OCI-LY7 (cell line): ENCODE data around the gene APLP1. TPM values are rescaled to one million over a fixed set of nuclear protein-coding genes. Genes with fewer than 3 reads are reported as not detected.
"Not testable (repeated sequence)": the region's sequence is repeated elsewhere in the genome, so short reads cannot be mapped to it uniquely, and the experiment has no call there.

Experiments used
- BruUV-seq: library from RNA; stranded (reverse); fragments of 400-500 nt; replicated peaks from 2 replicates; lab custom pipeline; 2021; lab: Mats Ljungman, UMichigan
- CTCF ChIA-PET: fragments of 300-600 bp; sonication (Branson Sonifier 250); formaldehyde crosslinking; loops from one replicate; lab custom pipeline; 2022; ENCODE audit warnings: antibody characterized with exemption; ENCODE audit not compliant: unreplicated experiment; lab: Charles Lee
- POLR2A ChIA-PET: fragments of 300-600 bp; sonication (Branson Sonifier 250); formaldehyde crosslinking; loops from one replicate; lab custom pipeline; 2022; ENCODE audit warnings: antibody characterized with exemption; lab: Charles Lee
- DNase-seq: peaks from one replicate; pipeline ENCODE4 v3.0.0-alpha.2; 2015; ENCODE audit warnings: low spot score
- H2AFZ ChIP-seq: fragments of 200-600 bp; sonication (generic), shearing (Covaris generic); 2 replicates; pipeline ENCODE4 v1.6.1; 2014; ENCODE audit warnings: mild to moderate bottlenecking, antibody characterized with exemption, low read length, moderate library complexity
- H3K27ac ChIP-seq: fragments of 200-600 bp; sonication (generic); 2 replicates; pipeline ENCODE4 v1.5.1; 2014; ENCODE audit warnings: mixed run types, low read depth, mild to moderate bottlenecking, moderate library complexity, low read length, inconsistent platforms; ENCODE audit not compliant: poor library complexity, severe bottlenecking
- H3K36me3 ChIP-seq: fragments of 200-600 bp; sonication (generic); 2 replicates; pipeline ENCODE4 v1.6.1; 2014; ENCODE audit warnings: mild to moderate bottlenecking, antibody characterized with exemption, low read length, moderate library complexity, mixed read lengths; ENCODE audit not compliant: insufficient read depth
- H3K4me1 ChIP-seq: fragments of 200-600 bp; sonication (generic); 2 replicates; pipeline ENCODE4 v1.5.1; 2014; ENCODE audit warnings: mild to moderate bottlenecking, low read length; ENCODE audit not compliant: insufficient read depth, poor library complexity, severe bottlenecking
- H3K4me2 ChIP-seq: fragments of 200-600 bp; sonication (generic); 2 replicates; pipeline ENCODE4 v1.6.1; 2014; ENCODE audit warnings: mild to moderate bottlenecking, low read length
- H3K4me3 ChIP-seq: fragments of 200-600 bp; sonication (generic); 2 replicates; pipeline ENCODE4 v1.5.1; 2014; ENCODE audit warnings: mild to moderate bottlenecking, low read depth, low read length; ENCODE audit not compliant: poor library complexity, severe bottlenecking
- H3K79me2 ChIP-seq: fragments of 200-600 bp; sonication (generic); 2 replicates; pipeline ENCODE4 v1.6.1; 2016; ENCODE audit warnings: low read depth, mild to moderate bottlenecking, low read length, moderate library complexity, mixed read lengths; ENCODE audit not compliant: insufficient read depth
- H3K9me2 ChIP-seq: fragments of 200-600 bp; sonication (generic); 2 replicates; pipeline ENCODE4 v1.6.1; 2016; ENCODE audit warnings: mild to moderate bottlenecking, low read length, mixed read lengths; ENCODE audit not compliant: insufficient read depth
- H3K9me3 ChIP-seq: fragments of 200-600 bp; sonication (generic); 2 replicates; pipeline ENCODE4 v1.6.1; 2014; ENCODE audit warnings: mild to moderate bottlenecking, mixed run types, low read length, mixed read lengths
- H4K20me1 ChIP-seq: fragments of 200-600 bp; sonication (generic); 2 replicates; pipeline ENCODE4 v1.6.1; 2014; ENCODE audit warnings: mild to moderate bottlenecking, antibody characterized with exemption, low read length, moderate library complexity, mixed read lengths; ENCODE audit not compliant: insufficient read depth
- EZH2phosphoT487 ChIP-seq: fragments of 200-600 bp; sonication (generic); IDR thresholded peaks from 2 replicates; pipeline ENCODE4 v1.6.1; 2018; ENCODE audit warnings: low read depth, borderline replicate concordance, mild to moderate bottlenecking, mixed run types, antibody characterized with exemption, low read length, moderate library complexity, mixed read lengths
- intact Hi-C: fragments of 100-400 bp; cut with micrococcal nuclease; formaldehyde crosslinking; loops from one replicate; pipeline ENCODE4 v1.10.0; 2022; ENCODE audit not compliant: unreplicated experiment
- total RNA-seq, 2 experiments: library from RNA; depleted of rRNA in 1 of 2; stranded (reverse); fragments of >200 nt in 1 of 2; shearing (Covaris generic) in 1 of 2; gene quantifications; 2 replicates each; pipeline ENCODE4 v1.2.3, GENCODE V29; 2014 to 2022
- TF ChIP-seq, protein P1 (sequence below): fragments of 200-600 bp; sonication (generic); conservative IDR thresholded peaks from 2 replicates; pipeline ENCODE4 v1.5.1; 2014; ENCODE audit warnings: mild to moderate bottlenecking, antibody characterized with exemption, low read length, moderate library complexity, mixed read lengths

The APLP1 gene
- total RNA-seq, 2 experiments from 2014 or later, result 0.13 to 1.2 TPM

DNA sequence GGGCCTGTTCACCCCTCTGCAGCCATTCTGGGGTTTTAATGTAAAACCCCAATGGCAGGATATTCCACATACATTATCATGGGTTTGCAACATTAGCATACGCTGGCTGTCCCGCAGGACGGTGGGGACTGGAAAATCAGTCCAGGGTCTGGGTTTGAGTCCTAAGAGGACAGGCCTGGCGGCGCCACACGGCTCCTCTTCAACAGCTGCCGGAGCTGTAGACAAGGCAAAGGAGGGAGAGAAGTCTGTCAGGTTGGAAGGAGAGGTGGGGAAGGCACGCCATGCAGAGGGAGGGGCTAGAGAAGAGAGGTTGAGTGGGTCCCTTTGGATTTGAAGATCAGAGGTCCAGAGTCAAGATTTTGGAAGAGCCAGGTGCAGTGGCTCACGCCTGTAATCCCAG, 20.0 kb downstream of the APLP1 start:
- no peak for DNase-seq
- TF ChIP-seq EZH2phosphoT487, result no peak
- TF ChIP-seq, protein P1, sequence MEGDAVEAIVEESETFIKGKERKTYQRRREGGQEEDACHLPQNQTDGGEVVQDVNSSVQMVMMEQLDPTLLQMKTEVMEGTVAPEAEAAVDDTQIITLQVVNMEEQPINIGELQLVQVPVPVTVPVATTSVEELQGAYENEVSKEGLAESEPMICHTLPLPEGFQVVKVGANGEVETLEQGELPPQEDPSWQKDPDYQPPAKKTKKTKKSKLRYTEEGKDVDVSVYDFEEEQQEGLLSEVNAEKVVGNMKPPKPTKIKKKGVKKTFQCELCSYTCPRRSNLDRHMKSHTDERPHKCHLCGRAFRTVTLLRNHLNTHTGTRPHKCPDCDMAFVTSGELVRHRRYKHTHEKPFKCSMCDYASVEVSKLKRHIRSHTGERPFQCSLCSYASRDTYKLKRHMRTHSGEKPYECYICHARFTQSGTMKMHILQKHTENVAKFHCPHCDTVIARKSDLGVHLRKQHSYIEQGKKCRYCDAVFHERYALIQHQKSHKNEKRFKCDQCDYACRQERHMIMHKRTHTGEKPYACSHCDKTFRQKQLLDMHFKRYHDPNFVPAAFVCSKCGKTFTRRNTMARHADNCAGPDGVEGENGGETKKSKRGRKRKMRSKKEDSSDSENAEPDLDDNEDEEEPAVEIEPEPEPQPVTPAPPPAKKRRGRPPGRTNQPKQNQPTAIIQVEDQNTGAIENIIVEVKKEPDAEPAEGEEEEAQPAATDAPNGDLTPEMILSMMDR, result no peak
- ChIA-PET CTCF (no interaction called here), POLR2A (no interaction called here)
- Histone ChIP-seq H3K4me3 (no peak overlapping the region), H3K79me2 (no peaks in the 10 kb centered on the region), H3K4me1 (no peaks in the 10 kb centered on the region), H3K36me3 (peaks cover 69% of the 10 kb centered on the region), H3K4me2 (no peak overlapping the region), H2AFZ (no peak overlapping the region), H4K20me1 (no peaks in the 10 kb centered on the region; the same call in 1 of the 2 replicates), H3K9me2 (no peaks in the 10 kb centered on the region), H3K27ac (no peak overlapping the region), H3K9me3 (no peaks in the 10 kb centered on the region)
- intact Hi-C loops, result no loop called here
- BruUV-seq, result no TSS peak

DNA sequence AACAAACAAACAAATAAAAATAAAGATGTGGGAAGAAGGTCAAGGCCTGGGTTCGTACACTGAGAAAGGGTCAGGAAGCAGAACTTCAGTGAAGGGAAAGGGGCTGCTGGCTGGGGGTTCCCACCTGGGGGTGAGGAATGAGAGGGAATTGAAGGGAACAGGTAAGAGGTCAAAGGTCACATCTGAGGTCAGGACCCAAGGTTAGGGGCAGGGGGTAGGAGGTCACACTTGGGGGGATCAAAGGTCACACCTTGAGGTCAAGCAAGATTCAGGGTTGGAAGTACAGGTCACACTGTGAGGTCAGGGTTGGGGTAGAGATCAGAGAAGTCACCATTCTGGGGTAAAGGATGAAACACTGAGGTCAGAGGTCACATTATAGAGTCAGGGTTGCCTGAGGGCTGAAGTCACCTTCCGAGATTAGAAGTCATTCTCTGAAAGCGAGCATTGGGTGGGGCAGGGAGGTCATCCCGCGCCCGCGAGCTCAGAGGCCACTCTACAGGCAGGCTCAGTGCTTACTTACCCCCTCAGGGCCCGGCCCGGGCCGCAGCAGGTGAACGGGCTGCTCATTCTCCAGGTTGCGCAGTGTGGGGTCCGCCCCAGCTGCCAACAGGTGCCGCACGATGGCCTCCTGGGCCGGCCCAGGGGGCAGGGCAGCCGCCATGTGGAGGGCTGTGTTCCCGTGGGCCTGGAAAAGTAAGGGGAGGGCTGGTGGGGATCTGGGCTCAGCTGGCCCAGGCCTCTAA, 21.2 kb downstream of the APLP1 start:
- BruUV-seq, result no TSS peak
- H3K27ac ChIP-seq, result no peak overlapping the region
- TF ChIP-seq, protein P1, result no peak
- TF ChIP-seq EZH2phosphoT487, result no peak
- H3K9me2 ChIP-seq, result no peaks in the 10 kb centered on the region
- no peak for DNase-seq
- H3K4me1 ChIP-seq, result no peaks in the 10 kb centered on the region
- H4K20me1 ChIP-seq, result no peaks in the 10 kb centered on the region; the same call in 1 of the 2 replicates
- no peak overlapping the region for H3K4me2 ChIP-seq
- CTCF ChIA-PET, result no interaction called here
- H2AFZ ChIP-seq, result no peak overlapping the region
- no peak overlapping the region for H3K4me3 ChIP-seq
- POLR2A ChIA-PET, result no interaction called here
- H3K9me3 ChIP-seq, result no peaks in the 10 kb centered on the region
- intact Hi-C loops, result no loop called here
- peaks cover 80% of the 10 kb centered on the region for H3K36me3 ChIP-seq
- H3K79me2 ChIP-seq, result no peaks in the 10 kb centered on the region

DNA sequence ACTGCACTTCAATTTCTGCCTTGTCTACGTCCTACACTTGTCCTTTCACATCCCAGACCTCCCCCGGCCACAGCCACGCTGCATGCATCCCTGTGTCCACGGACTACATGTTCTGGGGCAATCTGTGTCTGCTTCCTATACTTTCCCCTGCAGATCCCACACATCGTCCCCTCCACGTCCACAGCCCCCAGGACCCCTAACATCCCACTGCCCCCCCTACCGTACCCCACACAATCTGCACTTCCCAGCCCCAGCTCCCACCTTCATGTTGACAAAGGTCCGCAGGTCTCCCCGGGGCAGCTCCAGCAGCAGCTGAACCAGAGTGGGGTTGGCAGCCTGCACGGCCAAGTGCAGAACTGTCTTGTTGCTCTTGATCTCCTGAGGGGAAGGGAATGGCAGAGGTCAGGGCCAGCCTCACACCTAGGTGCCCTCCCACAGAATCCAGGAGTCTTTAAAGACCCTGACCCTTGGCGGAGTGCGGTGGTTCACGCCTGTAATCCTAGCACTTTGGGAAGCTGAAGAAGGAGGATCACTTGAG, 21.8 kb downstream of the APLP1 start:
- no peaks in the 10 kb centered on the region for H3K4me1 ChIP-seq
- H3K27ac ChIP-seq, result no peak overlapping the region
- no peak for DNase-seq
- no peak overlapping the region for H2AFZ ChIP-seq
- no peak overlapping the region for H3K4me3 ChIP-seq
- H3K9me2 ChIP-seq, result no peaks in the 10 kb centered on the region
- peaks cover 87% of the 10 kb centered on the region for H3K36me3 ChIP-seq
- intact Hi-C loops, result no loop called here
- no peaks in the 10 kb centered on the region for H3K79me2 ChIP-seq
- ChIA-PET CTCF (no interaction called here), POLR2A (no interaction called here)
- no peak overlapping the region for H3K4me2 ChIP-seq
- TF ChIP-seq, protein P1, result no peak
- TF ChIP-seq EZH2phosphoT487, result no peak
- no peaks in the 10 kb centered on the region; the same call in 1 of the 2 replicates for H4K20me1 ChIP-seq
- H3K9me3 ChIP-seq, result no peaks in the 10 kb centered on the region
- no TSS peak for BruUV-seq

DNA sequence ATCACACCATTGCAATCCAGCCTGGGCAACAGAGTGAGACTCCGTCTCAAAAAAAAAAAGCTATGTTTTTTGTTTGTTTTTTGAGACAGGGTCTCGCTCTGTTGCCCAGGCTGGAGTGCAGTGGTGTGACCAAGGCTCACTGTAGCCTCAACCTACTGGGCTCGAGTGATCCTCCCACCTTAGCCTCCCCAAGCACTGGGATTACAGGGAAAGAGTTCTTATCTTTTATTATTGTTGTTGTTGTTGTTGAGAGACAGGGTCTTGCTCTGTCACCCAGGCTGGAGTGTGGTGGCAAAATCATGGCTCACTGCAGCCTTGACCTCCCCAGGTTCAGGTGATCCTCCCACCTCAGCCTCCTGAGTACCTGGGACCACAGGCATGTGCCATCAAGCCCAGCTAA, 23.4 kb downstream of the APLP1 start:
- BruUV-seq, H3K27ac ChIP-seq, H3K79me2 ChIP-seq, H3K4me1 ChIP-seq, H4K20me1 ChIP-seq, H2AFZ ChIP-seq, intact Hi-C loops, H3K4me2 ChIP-seq, CTCF ChIA-PET, DNase-seq, H3K9me2 ChIP-seq, H3K4me3 ChIP-seq, H3K9me3 ChIP-seq: not testable (repeated sequence)
- POLR2A ChIA-PET, result interaction anchor here (0.6 kb wide), 1 partner anchor 70 kb away, joined by 3 read pairs; no protein-coding TSS in a partner anchor
- peaks cover 99% of the 10 kb centered on the region for H3K36me3 ChIP-seq
